ENCODE results near the gene LUC7L3. TPM values are rescaled to one million over a fixed set of nuclear protein-coding genes. Genes with fewer than 3 reads are reported as not detected.
A peak's percentile ranks its signal among the peaks of the same experiment; 100 is the strongest.

Gene LUC7L3
- total and polyA plus RNA-seq, 2 donors (not counting 1 experiment from before 2014, with no cell fraction given): 42.9 to 311 TPM

DNA sequence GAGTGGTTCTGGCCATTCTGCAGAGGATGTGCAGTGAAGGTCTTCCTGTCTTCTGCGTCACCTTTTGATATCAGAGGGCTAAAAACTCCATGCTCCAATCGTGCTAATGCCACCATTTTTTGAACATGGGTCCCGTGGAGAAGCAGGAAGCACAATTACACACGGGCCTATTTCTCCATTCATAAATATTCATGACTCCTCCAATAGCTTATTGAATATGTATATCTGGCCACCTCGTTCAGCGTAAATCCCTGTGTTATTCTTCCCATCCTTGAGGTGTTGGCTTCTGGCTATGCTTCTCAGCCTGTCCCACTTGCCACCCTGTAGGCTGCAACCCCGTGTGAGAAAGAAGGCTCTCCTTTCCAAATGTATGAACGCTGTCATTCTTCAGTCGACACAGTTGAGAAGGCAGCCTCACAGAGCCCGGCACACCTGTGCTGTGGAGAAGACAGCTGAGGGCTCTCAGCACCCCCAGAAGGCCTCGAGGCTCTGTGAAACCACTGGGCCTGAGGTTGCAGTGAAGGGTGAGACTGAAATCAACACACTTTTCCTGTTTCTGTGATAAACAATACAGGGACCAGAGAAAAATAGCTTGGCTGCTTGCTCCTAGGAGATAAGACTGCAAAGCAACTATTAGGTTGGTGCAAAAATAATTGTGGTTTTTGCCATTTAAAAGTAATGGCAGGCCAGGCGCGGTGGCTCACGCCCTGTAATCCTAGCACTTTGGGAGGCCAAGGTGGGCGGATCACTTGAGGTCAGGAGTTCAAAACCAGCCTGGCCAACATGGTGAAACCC is 52.8 kb downstream of the LUC7L3 start:
- H3K27me3 ChIP-seq (replicated peaks in 1 of 4; ENCODE audit: control extremely low read depth in 1 of 4, control insufficient read depth in 3 of 4, insufficient read depth in 4 of 4, low read length in 3 of 4): no peaks in the 10 kb centered on the region
- Mint-ChIP-seq H3K27me3 (no peaks in the 10 kb centered on the region), H3K4me3 (no peak overlapping the region), H3K27ac (peak overlapping the region; percentile 55), H3K9me3 (ENCODE audit: insufficient read depth) (no peaks in the 10 kb centered on the region), H3K4me1 (peaks cover 7% of the 10 kb centered on the region)
- TF ChIP-seq, protein P1, sequence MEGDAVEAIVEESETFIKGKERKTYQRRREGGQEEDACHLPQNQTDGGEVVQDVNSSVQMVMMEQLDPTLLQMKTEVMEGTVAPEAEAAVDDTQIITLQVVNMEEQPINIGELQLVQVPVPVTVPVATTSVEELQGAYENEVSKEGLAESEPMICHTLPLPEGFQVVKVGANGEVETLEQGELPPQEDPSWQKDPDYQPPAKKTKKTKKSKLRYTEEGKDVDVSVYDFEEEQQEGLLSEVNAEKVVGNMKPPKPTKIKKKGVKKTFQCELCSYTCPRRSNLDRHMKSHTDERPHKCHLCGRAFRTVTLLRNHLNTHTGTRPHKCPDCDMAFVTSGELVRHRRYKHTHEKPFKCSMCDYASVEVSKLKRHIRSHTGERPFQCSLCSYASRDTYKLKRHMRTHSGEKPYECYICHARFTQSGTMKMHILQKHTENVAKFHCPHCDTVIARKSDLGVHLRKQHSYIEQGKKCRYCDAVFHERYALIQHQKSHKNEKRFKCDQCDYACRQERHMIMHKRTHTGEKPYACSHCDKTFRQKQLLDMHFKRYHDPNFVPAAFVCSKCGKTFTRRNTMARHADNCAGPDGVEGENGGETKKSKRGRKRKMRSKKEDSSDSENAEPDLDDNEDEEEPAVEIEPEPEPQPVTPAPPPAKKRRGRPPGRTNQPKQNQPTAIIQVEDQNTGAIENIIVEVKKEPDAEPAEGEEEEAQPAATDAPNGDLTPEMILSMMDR (IDR thresholded peaks at IDR 0.05): no peak
- no peak for TF ChIP-seq EZH2 (IDR thresholded peaks at IDR 0.05; ENCODE audit: borderline replicate concordance, insufficient read depth, low read depth, low read length, poor library complexity, severe bottlenecking)
- H3K4me3 ChIP-seq (ENCODE audit: control extremely low read depth in 1 of 5, extremely low read depth in 1 of 5, insufficient read depth in 1 of 5, low read depth in 2 of 5, low read length in 4 of 5): no peak overlapping the region
- H4K20me1 ChIP-seq (ENCODE audit: control insufficient read depth, insufficient read depth, low read length, poor library complexity, severe bottlenecking): no peaks in the 10 kb centered on the region
- no peaks in the 10 kb centered on the region for H3K36me3 ChIP-seq (replicated peaks in 1 of 2; ENCODE audit: control extremely low read depth in 1 of 2, control insufficient read depth in 1 of 2, extremely low read depth in 1 of 2, insufficient read depth in 2 of 2, low read length in 1 of 2)
- no peaks in the 10 kb centered on the region for H3K9me3 ChIP-seq (ENCODE audit: control extremely low read depth in 1 of 3, control insufficient read depth in 2 of 3, insufficient read depth in 1 of 3, low read length in 2 of 3)
- no peak for ATAC-seq (ENCODE audit: low read depth)
- intact Hi-C loops (cut with micrococcal nuclease): no loop called here
- no peaks in the 10 kb centered on the region for H3K79me2 ChIP-seq (ENCODE audit: control insufficient read depth, insufficient read depth, low read length)
- H3K4me1 ChIP-seq (ENCODE audit: control insufficient read depth in 2 of 2, insufficient read depth in 2 of 2, low read length in 2 of 2): no peaks in the 10 kb centered on the region
- peak overlapping the region; percentile 20 for H2AFZ ChIP-seq (ENCODE audit: insufficient read depth, low read depth, low read length, poor library complexity, severe bottlenecking)
- no peak for DNase-seq
- H3K9ac ChIP-seq (ENCODE audit: low read length): no peak overlapping the region
- WGBS (ENCODE audit: insufficient coverage): 78% methylated on average over 12 of the region's 15 CpGs
- no peak overlapping the region for H3K4me2 ChIP-seq (replicated peaks; ENCODE audit: low read depth, low read length, poor library complexity, severe bottlenecking)
- no peak overlapping the region for H3K27ac ChIP-seq (ENCODE audit: low read length in 2 of 2)
- ChIA-PET CTCF (interaction anchor here (0.6 kb wide), 1 partner anchor 124 kb away, joined by 3 read pairs; no protein-coding TSS in a partner anchor), POLR2A (no interaction called here)

- 95% methylated on average over 5 of the region's 7 CpGs for WGBS (ENCODE audit: insufficient coverage)
- H3K4me3 ChIP-seq (ENCODE audit: control extremely low read depth in 1 of 5, extremely low read depth in 1 of 5, insufficient read depth in 1 of 5, low read depth in 2 of 5, low read length in 4 of 5): no peak overlapping the region
Observed at GRCh38 chr17:50774225-50774803, 54.9 kb downstream of the LUC7L3 start.

More at GRCh38 chr17:50774225-50774803, 54.9 kb downstream of the LUC7L3 start:
- Mint-ChIP-seq H3K9me3 (ENCODE audit: insufficient read depth) (no peaks in the 10 kb centered on the region), H3K27ac (no peak overlapping the region), H3K4me3 (no peak overlapping the region), H3K27me3 (no peaks in the 10 kb centered on the region), H3K4me1 (peaks cover 7% of the 10 kb centered on the region)
- Histone ChIP-seq H3K27ac (ENCODE audit: low read length in 2 of 2) (no peak overlapping the region), H3K4me2 (replicated peaks; ENCODE audit: low read depth, low read length, poor library complexity, severe bottlenecking) (no peak overlapping the region), H2AFZ (ENCODE audit: insufficient read depth, low read depth, low read length, poor library complexity, severe bottlenecking) (no peak overlapping the region), H3K9ac (ENCODE audit: low read length) (no peak overlapping the region), H3K27me3 (replicated peaks in 1 of 4; ENCODE audit: control extremely low read depth in 1 of 4, control insufficient read depth in 3 of 4, insufficient read depth in 4 of 4, low read length in 3 of 4) (no peaks in the 10 kb centered on the region), H3K36me3 (replicated peaks in 1 of 2; ENCODE audit: control extremely low read depth in 1 of 2, control insufficient read depth in 1 of 2, extremely low read depth in 1 of 2, insufficient read depth in 2 of 2, low read length in 1 of 2) (no peaks in the 10 kb centered on the region), H3K79me2 (ENCODE audit: control insufficient read depth, insufficient read depth, low read length) (no peaks in the 10 kb centered on the region), H4K20me1 (ENCODE audit: control insufficient read depth, insufficient read depth, low read length, poor library complexity, severe bottlenecking) (no peaks in the 10 kb centered on the region), H3K4me1 (ENCODE audit: control insufficient read depth in 2 of 2, insufficient read depth in 2 of 2, low read length in 2 of 2) (no peaks in the 10 kb centered on the region), H3K9me3 (ENCODE audit: control extremely low read depth in 1 of 3, control insufficient read depth in 2 of 3, insufficient read depth in 1 of 3, low read length in 2 of 3) (no peaks in the 10 kb centered on the region)
- POLR2A ChIA-PET: no interaction called here
- CTCF ChIA-PET: no interaction called here
- DNase-seq (no peak), ATAC-seq (ENCODE audit: low read depth) (no peak)
- TF ChIP-seq EZH2 (IDR thresholded peaks at IDR 0.05; ENCODE audit: borderline replicate concordance, insufficient read depth, low read depth, low read length, poor library complexity, severe bottlenecking): no peak
- TF ChIP-seq, protein P1 (IDR thresholded peaks at IDR 0.05): no peak
- intact Hi-C loops (cut with micrococcal nuclease): no loop called here

All from B cell (primary cell).